Glomerular visceral epithelial cell (primary cell): Measurements from ENCODE around the gene RNF20.
"Not testable (repeated sequence)": the region's sequence is repeated elsewhere in the genome, so short reads cannot be mapped to it uniquely, and the experiment has no call there.

Experiments
- DNase-seq: peaks from one replicate; pipeline ENCODE4 v3.0.0-alpha.2; 2016; ENCODE audit errors: extremely low spot score

Gene RNF20

DNA sequence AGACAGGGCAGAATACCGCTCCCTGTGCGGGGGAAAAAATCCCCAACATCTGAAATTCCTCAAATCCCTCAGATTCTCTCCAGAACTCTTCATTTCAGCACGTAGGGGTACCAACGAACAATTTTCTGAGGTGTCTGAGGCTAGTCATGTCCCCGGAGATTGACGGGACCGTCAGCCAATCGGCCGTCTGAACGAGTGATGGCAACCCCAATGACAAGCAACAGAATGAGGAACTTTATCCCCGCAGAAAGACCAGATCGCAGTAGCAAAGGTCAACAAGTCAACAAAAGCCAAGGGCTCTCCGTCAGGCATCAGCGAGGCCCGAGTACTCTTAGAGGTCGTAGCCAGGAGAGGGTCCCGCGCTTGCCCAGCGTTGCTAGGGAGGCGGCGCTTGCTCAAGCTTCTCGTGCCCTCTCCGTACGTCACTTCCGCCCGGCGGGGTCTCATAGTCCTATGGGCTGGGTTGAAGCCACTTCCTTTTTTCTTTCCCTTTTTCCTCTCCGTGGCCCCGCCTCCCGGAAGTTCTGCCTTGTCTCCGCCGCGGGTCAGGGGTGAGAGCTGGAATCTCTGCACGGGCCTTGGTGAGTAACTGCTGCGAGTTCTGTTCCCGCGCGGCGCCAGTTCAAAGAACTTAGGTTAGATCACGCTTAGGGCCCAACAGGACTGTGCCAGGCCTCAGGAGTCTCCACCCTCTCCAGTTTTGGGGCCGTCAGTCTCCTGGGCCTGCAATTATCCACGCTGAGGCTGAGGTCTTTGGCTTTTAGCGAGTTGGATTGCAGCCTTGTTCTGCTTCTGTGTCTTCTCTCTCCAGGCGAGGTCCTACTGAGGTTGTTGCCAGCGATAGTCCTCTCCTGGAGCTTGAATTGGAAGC, at the start of gene RNF20:
Gene RNF20 (plus strand): TSS at position 520 of the 871 bp plus-strand sequence. CDS start 1,571 bp downstream, outside the sequence.
- peak; percentile 98 for DNase-seq

GRCh38 chr9:101484046-101484445, 49.6 kb upstream of the RNF20 start:
- DNase-seq = no peak

GRCh38 chr9:101485924-101486692, 47.5 kb upstream of the RNF20 start:
- DNase-seq = peak; percentile 29

- peak; percentile 74 for DNase-seq
Observed at GRCh38 chr9:101486693-101487442, 46.8 kb upstream of the RNF20 start.

DNA sequence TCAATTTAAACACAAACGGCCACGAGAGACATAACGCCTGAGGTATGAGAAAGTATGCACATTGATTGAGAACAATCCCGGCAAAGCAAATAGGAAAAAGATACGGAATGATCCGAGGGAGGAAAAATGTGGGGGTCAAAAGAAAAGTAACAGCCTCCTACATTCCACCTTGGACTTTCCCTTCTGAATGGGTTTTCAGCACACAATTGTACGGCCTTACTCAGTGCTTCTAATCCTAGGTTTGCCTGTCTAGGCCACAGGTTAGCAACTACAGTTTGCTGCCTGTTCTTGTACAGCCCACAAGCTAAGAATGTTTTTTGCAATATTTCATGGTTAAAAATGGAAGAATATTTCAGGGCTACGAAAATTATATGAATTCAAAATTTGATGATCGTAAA, 46.2 kb upstream of the RNF20 start:
- DNase-seq = no peak

DNA sequence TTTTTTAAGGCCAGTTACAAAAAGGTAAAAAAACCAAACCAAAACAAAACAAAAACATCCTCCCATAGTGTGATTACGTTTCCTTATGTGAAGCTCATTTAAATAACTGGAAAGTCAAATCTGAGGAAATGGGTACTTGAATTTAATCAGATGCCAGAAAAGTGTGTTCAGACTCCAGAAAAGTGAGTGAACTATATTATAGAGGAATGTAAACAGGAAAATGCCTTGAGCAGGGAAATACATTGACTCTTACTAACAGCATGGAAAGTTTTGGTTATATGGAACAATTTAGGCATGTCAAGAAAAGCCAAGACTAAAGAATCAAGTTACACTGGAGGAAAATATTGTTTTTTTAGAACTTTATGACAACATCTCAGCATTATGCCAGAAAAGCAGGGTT, 37.8 kb upstream of the RNF20 start:
- DNase-seq = no peak

DNA sequence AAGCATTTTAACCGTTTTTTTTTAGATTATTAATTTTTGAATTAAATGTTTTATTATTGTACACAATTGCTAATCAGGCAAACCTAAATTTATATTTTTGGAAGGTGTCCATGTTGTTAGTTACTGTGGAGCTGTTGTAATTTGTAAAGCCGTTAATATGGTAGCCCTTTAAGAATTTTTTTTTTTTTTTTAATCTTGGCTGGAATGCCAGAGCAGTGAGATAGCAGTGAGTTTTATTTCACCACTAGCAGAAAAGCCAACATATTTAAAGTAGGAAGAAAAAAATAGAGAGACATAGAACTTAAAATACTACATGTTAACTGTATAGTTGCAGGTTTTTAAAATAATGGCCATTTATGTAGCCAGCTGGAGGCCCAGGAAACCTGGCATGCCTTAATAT, 35.3 kb upstream of the RNF20 start:
- DNase-seq = no peak

DNA sequence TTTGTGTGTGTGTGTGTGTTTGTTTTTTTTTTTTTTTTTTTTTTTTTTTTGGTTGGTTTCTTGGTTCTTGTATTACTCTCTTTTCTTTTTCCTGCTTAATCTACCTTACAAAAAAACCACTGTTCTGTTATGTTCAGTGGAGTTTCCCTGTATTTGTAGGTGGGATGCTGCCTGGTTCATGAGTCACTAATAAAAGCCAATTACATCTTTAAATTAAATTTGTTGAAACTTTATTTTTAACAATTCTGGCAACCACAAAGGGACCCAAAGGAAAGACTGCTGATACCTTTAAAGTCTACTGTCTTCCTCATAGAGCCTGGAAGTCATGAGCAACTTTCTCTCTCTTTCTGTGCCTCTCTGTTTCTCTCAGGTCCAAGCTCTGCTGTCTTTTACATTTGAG, 29.5 kb upstream of the RNF20 start:
- DNase-seq = no peak

DNA sequence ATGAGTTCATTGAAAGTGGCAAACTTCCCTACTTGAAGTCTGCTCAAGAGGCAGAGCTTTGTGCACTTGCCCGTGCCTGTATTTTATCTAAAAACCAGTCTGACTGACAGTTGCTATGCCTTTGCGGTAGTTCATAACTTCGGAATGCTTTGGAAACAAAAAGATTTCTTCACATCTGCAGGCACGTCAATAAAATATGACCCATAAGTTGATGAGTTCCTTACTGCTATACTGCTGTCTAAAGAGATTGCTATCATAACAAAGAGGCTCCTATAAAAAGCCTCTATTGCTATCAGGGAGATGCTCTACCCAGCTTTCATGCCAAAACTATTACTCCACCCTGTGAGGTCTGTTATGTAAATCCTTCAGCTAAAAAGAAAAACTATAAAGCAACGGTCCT, 25.4 kb upstream of the RNF20 start:
- no peak for DNase-seq

GRCh38 chr9:101509572-101509971, 24.1 kb upstream of the RNF20 start:
- no peak for DNase-seq

DNA sequence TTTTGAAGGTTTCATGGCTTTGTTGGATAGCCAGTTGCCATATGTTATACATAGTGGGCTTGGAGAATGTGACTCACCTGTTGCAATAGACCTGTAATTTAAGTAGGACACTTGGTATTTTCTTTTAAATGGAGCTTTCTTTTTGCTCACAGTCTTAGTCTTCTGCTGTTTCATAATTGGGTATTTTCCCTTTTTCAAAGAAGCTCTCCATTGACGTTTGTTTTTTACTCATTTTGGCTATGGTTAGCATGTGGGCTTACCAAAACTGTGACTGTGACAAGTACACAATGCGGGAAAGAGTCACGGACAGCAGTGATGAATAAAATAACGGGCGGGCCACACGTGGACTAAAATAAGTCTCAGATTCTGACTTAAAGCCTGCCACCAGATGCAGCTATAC, 23.2 kb upstream of the RNF20 start:
- no peak for DNase-seq

DNA sequence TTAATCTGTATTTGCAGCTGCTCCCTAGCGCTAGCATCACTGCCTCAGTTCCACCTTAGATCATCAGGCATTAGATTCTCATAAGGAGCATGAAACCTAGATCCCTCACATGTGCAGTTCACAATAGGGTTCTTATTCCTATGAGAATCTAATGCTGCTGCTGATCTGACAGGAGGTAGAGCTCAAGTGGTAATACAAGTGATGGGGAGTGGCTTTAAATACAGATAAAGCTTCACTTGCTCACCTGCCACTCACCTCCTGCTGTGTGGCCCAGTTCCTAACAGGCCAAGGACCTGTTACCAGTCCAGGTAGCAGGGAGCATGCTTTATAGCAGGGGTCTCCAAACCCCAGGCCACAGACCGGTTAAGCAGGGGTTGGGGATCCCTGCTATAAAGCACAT, 22.6 kb upstream of the RNF20 start:
- no peak for DNase-seq

DNA sequence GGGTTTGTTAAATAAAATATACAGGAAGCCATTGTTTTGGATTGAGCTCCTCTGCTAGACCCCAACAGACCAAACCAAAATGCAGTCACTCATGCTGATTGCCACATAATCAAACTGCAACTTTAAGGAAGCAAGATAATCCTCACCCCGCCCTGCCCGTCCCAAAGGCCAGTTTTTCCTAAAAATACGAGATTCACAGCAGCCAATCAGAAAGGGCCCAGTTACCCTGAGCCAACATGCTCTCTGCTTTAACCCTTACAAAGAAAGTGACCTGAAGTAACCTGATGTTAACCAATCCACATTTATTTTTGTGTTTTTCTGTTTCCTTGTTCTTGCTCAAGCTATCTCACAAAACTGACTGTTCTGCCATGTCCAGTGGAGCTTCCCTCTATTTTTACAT, 21.5 kb upstream of the RNF20 start:
- DNase-seq = no peak

- no peak for DNase-seq
Observed at GRCh38 chr9:101513351-101513750, 20.3 kb upstream of the RNF20 start.

DNA sequence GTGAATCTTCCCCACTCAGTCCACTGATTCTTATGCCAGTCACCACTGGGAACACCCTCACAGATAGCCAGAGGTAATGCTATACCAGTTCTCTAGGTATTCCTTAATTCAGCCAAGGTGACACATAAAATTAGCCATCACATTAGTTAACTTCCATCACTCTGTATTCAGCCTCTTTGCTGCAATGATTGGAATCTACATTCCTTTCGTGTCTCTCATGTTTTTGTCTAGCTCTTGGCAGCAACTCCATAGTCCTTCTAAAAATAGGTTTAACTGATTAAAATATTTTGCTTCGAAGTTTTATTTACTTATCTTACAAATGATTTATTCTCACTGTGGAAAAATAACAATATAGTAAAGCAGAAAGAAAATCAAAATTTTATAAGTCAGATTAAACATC, 19.6 kb upstream of the RNF20 start:
- DNase-seq = no peak

DNA sequence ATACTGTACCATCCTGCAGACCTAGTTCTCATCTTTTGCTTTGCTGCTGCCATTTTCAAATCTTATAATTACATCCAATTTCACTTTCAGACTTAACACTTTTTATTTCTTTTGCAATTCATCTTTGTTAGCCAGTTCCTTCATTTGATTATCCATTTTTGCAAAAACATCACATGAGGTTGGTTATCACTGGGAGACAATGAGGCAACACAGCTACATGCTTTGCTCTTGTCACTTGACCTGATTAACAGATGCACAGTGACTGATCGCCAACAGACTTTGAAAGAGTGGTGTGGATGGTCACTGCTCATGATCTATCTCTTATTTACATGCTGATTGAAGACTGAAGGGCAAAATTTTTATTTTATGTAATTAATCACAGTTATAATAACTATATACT, 17.0 kb upstream of the RNF20 start:
- no peak for DNase-seq

- not testable (repeated sequence) for DNase-seq
Observed at GRCh38 chr9:101518489-101518888, 15.2 kb upstream of the RNF20 start.

- DNase-seq = no peak
Observed at GRCh38 chr9:101524371-101524770, 9.3 kb upstream of the RNF20 start.

- no peak for DNase-seq
Observed at GRCh38 chr9:101527066-101527465, 6.6 kb upstream of the RNF20 start.

DNA sequence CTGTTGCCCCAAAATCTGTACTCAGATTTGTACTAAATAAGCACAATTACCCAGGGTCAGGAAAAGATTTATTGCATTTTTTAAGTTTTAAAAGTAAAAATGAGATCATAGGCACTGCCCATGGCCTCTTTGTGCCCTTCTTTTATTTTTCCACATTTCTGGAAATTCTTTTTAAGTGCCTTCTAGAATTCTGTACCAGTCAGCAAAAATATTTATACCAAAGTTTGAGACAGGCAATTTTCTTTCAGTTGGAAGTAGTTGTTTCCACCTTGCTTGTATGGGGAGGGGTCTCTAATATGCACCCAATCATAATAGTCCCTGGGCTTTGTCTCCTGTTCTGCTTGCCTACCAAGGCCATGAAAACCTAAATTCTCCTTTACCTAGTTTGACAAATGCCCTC, 5.6 kb upstream of the RNF20 start:
- no peak for DNase-seq

GRCh38 chr9:101530076-101530711, 3.5 kb upstream of the RNF20 start:
- peak; percentile 77 for DNase-seq

DNA sequence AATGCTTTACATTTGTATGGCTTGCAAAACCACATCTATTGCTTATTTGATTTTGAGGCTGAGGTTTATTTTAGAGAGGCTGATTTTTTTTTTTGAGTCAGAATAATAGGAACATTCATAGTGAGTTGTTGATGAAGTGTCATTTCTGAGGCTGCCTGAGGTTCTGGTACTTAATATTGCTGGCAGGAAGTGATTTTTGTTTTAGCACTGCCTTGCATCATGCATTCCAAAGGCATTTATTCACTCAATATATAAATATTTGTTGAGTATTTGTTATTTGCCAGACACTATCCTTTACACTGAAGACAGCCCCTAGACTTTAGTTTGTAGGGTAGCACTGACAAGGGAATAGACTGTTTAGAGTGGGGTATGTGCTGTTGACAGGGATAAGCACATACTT, 2.7 kb downstream of the RNF20 start:
- no peak for DNase-seq
